ENCODE measurements around the gene GLIS1. TPM values are rescaled to one million over a fixed set of nuclear protein-coding genes. Genes with fewer than 3 reads are reported as not detected.

Gene GLIS1
- total and polyA plus RNA-seq, 2 experiments from 2014 or later, result 0.26 to 0.31 TPM

DNA sequence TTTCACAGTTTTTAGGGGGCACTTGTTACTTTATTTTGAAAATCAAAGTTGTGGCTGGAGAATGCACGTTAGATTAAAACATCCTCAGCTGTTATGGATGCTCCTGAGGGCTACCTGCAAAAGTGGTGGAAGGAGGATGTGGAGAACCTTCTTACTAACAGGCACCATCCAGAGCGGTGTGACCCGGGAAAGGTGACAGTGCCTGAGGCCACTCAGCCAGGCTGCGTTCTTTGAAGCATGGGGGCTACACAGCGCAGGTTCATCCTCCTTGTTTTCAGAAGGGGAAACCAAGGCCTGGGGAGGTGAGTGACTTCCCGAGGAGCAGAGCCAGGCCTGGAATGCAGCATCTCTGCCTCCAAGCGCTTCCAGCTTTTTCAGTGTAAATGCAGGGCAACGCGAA lies 255.8 kb downstream of the GLIS1 start:
- Histone ChIP-seq H3K9me2 (ENCODE audit: insufficient read depth) (no peaks in the 10 kb centered on the region), H3K79me2 (replicated peaks; ENCODE audit: insufficient read depth) (no peaks in the 10 kb centered on the region), H3F3A (replicated peaks; ENCODE audit: low read depth) (0 out of 2 replicates have a peak, but pooled peaks cover 3% of the 10 kb centered on the region), H3K27me3 (ENCODE audit: insufficient read depth) (no peaks in the 10 kb centered on the region), H3K4me2 (no peak overlapping the region), H3K36me3 (ENCODE audit: insufficient read depth) (no peaks in the 10 kb centered on the region), H2AFZ (0 out of 2 replicates have a peak overlapping the region, but pooled peaks have one; percentile 47), H3K4me1 (ENCODE audit: insufficient read depth) (no peaks in the 10 kb centered on the region; the same call in 1 of the 2 replicates), H3K4me3 (no peak overlapping the region), H3K27ac (ENCODE audit: low read depth) (no peak overlapping the region), H4K20me1 (replicated peaks; ENCODE audit: insufficient read depth) (no peaks in the 10 kb centered on the region)
- Mint-ChIP-seq H3K9me3 (peaks cover 3% of the 10 kb centered on the region; the same call in 1 of the 3 replicates), H3K27me3 (ENCODE audit: insufficient read depth, low read depth, poor library complexity) (peaks cover 28% of the 10 kb centered on the region), H3K36me3 (ENCODE audit: low read depth) (no peaks in the 10 kb centered on the region), H3K27ac (no peak overlapping the region), H3K4me1 (peaks cover 26% of the 10 kb centered on the region), H3K4me3 (no peak overlapping the region; the same call in 2 of the 3 replicates)
- ATAC-seq, result no peak
- TF ChIP-seq, protein P1, sequence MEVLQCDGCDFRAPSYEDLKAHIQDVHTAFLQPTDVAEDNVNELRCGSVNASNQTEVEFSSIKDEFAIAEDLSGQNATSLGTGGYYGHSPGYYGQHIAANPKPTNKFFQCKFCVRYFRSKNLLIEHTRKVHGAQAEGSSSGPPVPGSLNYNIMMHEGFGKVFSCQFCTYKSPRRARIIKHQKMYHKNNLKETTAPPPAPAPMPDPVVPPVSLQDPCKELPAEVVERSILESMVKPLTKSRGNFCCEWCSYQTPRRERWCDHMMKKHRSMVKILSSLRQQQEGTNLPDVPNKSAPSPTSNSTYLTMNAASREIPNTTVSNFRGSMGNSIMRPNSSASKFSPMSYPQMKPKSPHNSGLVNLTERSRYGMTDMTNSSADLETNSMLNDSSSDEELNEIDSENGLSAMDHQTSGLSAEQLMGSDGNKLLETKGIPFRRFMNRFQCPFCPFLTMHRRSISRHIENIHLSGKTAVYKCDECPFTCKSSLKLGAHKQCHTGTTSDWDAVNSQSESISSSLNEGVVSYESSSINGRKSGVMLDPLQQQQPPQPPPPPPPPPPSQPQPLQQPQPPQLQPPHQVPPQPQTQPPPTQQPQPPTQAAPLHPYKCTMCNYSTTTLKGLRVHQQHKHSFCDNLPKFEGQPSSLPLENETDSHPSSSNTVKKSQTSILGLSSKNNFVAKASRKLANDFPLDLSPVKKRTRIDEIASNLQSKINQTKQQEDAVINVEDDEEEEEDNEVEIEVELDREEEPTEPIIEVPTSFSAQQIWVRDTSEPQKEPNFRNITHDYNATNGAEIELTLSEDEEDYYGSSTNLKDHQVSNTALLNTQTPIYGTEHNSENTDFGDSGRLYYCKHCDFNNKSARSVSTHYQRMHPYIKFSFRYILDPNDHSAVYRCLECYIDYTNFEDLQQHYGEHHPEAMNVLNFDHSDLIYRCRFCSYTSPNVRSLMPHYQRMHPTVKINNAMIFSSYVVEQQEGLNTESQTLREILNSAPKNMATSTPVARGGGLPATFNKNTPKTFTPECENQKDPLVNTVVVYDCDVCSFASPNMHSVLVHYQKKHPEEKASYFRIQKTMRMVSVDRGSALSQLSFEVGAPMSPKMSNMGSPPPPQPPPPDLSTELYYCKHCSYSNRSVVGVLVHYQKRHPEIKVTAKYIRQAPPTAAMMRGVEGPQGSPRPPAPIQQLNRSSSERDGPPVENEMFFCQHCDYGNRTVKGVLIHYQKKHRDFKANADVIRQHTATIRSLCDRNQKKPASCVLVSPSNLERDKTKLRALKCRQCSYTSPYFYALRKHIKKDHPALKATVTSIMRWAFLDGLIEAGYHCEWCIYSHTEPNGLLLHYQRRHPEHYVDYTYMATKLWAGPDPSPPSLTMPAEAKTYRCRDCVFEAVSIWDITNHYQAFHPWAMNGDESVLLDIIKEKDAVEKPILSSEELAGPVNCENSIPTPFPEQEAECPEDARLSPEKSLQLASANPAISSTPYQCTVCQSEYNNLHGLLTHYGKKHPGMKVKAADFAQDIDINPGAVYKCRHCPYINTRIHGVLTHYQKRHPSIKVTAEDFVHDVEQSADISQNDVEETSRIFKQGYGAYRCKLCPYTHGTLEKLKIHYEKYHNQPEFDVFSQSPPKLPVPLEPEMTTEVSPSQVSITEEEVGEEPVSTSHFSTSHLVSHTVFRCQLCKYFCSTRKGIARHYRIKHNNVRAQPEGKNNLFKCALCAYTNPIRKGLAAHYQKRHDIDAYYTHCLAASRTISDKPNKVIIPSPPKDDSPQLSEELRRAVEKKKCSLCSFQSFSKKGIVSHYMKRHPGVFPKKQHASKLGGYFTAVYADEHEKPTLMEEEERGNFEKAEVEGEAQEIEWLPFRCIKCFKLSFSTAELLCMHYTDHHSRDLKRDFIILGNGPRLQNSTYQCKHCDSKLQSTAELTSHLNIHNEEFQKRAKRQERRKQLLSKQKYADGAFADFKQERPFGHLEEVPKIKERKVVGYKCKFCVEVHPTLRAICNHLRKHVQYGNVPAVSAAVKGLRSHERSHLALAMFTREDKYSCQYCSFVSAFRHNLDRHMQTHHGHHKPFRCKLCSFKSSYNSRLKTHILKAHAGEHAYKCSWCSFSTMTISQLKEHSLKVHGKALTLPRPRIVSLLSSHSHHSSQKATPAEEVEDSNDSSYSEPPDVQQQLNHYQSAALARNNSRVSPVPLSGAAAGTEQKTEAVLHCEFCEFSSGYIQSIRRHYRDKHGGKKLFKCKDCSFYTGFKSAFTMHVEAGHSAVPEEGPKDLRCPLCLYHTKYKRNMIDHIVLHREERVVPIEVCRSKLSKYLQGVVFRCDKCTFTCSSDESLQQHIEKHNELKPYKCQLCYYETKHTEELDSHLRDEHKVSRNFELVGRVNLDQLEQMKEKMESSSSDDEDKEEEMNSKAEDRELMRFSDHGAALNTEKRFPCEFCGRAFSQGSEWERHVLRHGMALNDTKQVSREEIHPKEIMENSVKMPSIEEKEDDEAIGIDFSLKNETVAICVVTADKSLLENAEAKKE (CRISPR knock-in tag; IDR thresholded peaks at IDR 0.05), result no peak
- TF ChIP-seq, protein P2, sequence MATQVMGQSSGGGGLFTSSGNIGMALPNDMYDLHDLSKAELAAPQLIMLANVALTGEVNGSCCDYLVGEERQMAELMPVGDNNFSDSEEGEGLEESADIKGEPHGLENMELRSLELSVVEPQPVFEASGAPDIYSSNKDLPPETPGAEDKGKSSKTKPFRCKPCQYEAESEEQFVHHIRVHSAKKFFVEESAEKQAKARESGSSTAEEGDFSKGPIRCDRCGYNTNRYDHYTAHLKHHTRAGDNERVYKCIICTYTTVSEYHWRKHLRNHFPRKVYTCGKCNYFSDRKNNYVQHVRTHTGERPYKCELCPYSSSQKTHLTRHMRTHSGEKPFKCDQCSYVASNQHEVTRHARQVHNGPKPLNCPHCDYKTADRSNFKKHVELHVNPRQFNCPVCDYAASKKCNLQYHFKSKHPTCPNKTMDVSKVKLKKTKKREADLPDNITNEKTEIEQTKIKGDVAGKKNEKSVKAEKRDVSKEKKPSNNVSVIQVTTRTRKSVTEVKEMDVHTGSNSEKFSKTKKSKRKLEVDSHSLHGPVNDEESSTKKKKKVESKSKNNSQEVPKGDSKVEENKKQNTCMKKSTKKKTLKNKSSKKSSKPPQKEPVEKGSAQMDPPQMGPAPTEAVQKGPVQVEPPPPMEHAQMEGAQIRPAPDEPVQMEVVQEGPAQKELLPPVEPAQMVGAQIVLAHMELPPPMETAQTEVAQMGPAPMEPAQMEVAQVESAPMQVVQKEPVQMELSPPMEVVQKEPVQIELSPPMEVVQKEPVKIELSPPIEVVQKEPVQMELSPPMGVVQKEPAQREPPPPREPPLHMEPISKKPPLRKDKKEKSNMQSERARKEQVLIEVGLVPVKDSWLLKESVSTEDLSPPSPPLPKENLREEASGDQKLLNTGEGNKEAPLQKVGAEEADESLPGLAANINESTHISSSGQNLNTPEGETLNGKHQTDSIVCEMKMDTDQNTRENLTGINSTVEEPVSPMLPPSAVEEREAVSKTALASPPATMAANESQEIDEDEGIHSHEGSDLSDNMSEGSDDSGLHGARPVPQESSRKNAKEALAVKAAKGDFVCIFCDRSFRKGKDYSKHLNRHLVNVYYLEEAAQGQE (IDR thresholded peaks at IDR 0.05; ENCODE audit: unreplicated experiment), result no peak
- TF ChIP-seq ZNF114 (CRISPR knock-in tag; IDR thresholded peaks at IDR 0.05) (no peak), POLR2AphosphoS5 (IDR thresholded peaks at IDR 0.05; ENCODE audit: low read depth) (no peak), ZNF331 (CRISPR knock-in tag; IDR thresholded peaks at IDR 0.05; ENCODE audit: low read depth) (no peak), CREB1 (CRISPR knock-in tag; IDR thresholded peaks at IDR 0.05; ENCODE audit: low read depth) (no peak), NANOG (IDR thresholded peaks at IDR 0.05; ENCODE audit: borderline replicate concordance) (no peak), EZH2phosphoT487 (IDR thresholded peaks at IDR 0.05; ENCODE audit: unreplicated experiment) (no peak), CTCF (conservative IDR thresholded peaks at IDR 0.05; ENCODE audit: low read depth in 2 of 2) (no peak), EZH2 (IDR thresholded peaks at IDR 0.05; ENCODE audit: low read depth, unreplicated experiment) (no peak), STAT1 (IDR thresholded peaks at IDR 0.05; ENCODE audit: unreplicated experiment) (no peak), JUNB (IDR thresholded peaks at IDR 0.05; ENCODE audit: unreplicated experiment) (no peak)
- TF ChIP-seq, protein P3, sequence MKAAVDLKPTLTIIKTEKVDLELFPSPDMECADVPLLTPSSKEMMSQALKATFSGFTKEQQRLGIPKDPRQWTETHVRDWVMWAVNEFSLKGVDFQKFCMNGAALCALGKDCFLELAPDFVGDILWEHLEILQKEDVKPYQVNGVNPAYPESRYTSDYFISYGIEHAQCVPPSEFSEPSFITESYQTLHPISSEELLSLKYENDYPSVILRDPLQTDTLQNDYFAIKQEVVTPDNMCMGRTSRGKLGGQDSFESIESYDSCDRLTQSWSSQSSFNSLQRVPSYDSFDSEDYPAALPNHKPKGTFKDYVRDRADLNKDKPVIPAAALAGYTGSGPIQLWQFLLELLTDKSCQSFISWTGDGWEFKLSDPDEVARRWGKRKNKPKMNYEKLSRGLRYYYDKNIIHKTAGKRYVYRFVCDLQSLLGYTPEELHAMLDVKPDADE (IDR thresholded peaks at IDR 0.05), result no peak
- no peak for DNase-seq (ENCODE audit: low spot score)

All from GM23338 (cell line).